Mucosa of stomach (tissue), 1 donor: ENCODE results near the gene ZNF473.

Experiments used
- H3K27me3 ChIP-seq: one replicate; pipeline ENCODE4 v1.7.0; 2013; ENCODE audit warnings: mild to moderate bottlenecking, low read length; ENCODE audit not compliant: control insufficient read depth, insufficient read depth
- H3K36me3 ChIP-seq: one replicate; pipeline ENCODE4 v1.7.0; 2013; ENCODE audit warnings: low read length; ENCODE audit not compliant: control insufficient read depth, insufficient read depth
- H3K4me1 ChIP-seq: one replicate; pipeline ENCODE4 v1.7.0; 2013; ENCODE audit warnings: mild to moderate bottlenecking, low read length; ENCODE audit not compliant: control insufficient read depth, insufficient read depth
- H3K4me3 ChIP-seq: one replicate; pipeline ENCODE4 v1.7.0; 2013; ENCODE audit warnings: low read length
- H3K9ac ChIP-seq: one replicate; pipeline ENCODE4 v1.7.0; 2013; ENCODE audit warnings: mild to moderate bottlenecking, low read length, moderate library complexity
- H3K9me3 ChIP-seq: one replicate; pipeline ENCODE4 v1.7.0; 2013; ENCODE audit warnings: mild to moderate bottlenecking, low read length, moderate library complexity; ENCODE audit not compliant: control insufficient read depth
- donor health status: Pancreatic carcinoma.

ZNF473 gene

DNA sequence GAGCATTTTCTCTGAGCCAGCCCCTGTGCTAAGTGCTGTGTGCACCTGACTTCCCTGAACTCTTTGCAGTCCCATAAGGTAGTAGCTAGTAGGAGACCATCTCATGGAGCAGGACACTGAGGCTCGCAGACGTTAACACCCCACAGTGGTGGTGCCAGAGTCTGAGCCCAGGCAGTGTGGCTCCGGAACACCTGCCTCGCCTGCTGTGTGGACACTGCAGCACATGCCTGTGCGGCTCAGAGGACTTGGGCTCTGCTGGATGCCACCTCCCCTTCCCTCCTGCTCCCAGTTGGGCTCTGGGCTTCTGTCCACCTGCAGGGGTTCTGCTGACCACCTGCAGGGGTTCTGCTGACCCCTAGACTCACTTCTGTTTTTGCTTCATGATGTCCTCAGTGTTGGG is 37.8 kb upstream of the ZNF473 start:
- H3K4me3 ChIP-seq, result no peak overlapping the region
- H3K4me1 ChIP-seq, result no peaks in the 10 kb centered on the region
- H3K9ac ChIP-seq, result no peak overlapping the region
- H3K27me3 ChIP-seq, result no peaks in the 10 kb centered on the region
- H3K36me3 ChIP-seq, result peaks cover 10% of the 10 kb centered on the region
- H3K9me3 ChIP-seq, result no peaks in the 10 kb centered on the region

DNA sequence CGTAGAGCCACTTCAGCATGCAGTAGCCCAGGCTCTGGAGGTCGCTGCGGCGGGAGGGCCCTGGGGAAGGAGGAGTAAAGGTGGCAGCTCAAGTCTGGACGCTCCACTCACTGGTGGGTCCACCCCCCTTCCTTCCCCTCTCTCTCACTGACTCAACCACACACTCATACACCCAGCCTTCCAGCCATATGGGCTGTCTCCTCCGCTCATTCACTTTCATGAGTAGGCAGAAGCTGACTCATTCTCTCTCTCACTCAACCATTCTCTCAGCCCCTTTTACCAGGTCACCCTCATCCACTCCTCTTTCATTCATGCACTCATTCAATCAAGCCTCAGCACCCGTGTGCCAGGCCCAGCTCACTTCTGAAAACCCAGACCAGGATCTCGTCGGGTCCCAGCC is 37.4 kb upstream of the ZNF473 start:
- Histone ChIP-seq H3K27me3 (no peaks in the 10 kb centered on the region), H3K9ac (no peak overlapping the region), H3K36me3 (peaks cover 10% of the 10 kb centered on the region), H3K4me1 (no peaks in the 10 kb centered on the region), H3K9me3 (no peaks in the 10 kb centered on the region), H3K4me3 (no peak overlapping the region)

DNA sequence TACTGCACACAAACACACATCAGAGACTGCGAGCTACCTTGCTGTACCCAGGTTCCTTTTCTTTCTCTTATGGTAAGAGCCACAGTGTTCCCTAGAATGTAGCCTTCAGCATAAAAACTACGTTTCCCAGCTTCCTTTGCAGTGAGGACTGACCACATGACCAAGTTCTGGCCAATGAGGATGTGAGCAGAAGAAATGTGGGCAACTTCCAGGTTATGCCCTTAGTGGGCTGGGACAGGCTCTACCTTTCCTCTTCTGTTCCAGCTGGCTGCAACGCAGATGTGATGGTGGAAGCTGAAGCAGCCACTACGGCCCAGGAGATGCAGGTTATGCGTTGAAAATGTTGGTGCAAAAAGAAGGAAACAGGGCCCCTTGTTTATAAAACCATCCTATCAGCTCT is 28.1 kb upstream of the ZNF473 start:
- Histone ChIP-seq H3K27me3 (no peaks in the 10 kb centered on the region), H3K9me3 (no peaks in the 10 kb centered on the region), H3K4me3 (no peak overlapping the region), H3K4me1 (no peaks in the 10 kb centered on the region), H3K9ac (no peak overlapping the region), H3K36me3 (peaks cover 10% of the 10 kb centered on the region)

- H3K9ac ChIP-seq, result no peak overlapping the region
- peaks cover 10% of the 10 kb centered on the region for H3K36me3 ChIP-seq
Measured at GRCh38 chr19:49999371-50000010, 26.3 kb upstream of the ZNF473 start.

GRCh38 chr19:50000038-50000840 is 25.6 kb upstream of the ZNF473 start:
- Histone ChIP-seq H3K9me3 (no peaks in the 10 kb centered on the region), H3K27me3 (no peaks in the 10 kb centered on the region), H3K4me1 (peaks cover 8% of the 10 kb centered on the region), H3K36me3 (peaks cover 5% of the 10 kb centered on the region), H3K4me3 (no peak overlapping the region), H3K9ac (no peak overlapping the region)

More at GRCh38 chr19:49999371-50000010, 26.3 kb upstream of the ZNF473 start:
- peaks cover 6% of the 10 kb centered on the region for H3K4me1 ChIP-seq
- H3K4me3 ChIP-seq, result no peak overlapping the region
- no peaks in the 10 kb centered on the region for H3K27me3 ChIP-seq
- H3K9me3 ChIP-seq, result no peaks in the 10 kb centered on the region

GRCh38 chr19:50000841-50001557 is 24.8 kb upstream of the ZNF473 start:
- H3K9me3 ChIP-seq, result no peaks in the 10 kb centered on the region
- H3K4me3 ChIP-seq, result no peak overlapping the region
- no peak overlapping the region for H3K9ac ChIP-seq
- H3K27me3 ChIP-seq, result no peaks in the 10 kb centered on the region
- peaks cover 4% of the 10 kb centered on the region for H3K36me3 ChIP-seq
- peaks cover 8% of the 10 kb centered on the region for H3K4me1 ChIP-seq

DNA sequence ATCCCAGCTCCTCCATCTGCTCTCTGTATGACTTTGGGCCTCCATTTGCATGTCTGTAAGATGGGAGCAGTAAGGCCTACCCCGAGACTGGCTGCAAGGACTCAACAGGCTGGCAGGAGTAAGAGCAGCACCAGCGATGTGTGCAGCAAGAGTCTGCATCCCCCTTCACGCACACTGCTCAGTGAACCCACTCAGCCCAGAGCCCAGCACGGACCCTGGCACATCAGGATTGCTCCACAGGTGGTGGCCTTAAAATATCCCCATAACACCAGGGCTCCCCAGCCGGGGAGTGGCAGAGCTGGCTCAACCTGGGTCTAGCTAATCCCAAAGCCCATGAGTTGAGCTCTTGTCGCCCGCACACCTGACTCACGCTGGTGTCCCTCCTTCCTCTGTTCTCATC is 24.0 kb upstream of the ZNF473 start:
- Histone ChIP-seq H3K4me1 (peaks cover 8% of the 10 kb centered on the region), H3K36me3 (peaks cover 5% of the 10 kb centered on the region), H3K9me3 (no peaks in the 10 kb centered on the region), H3K27me3 (no peaks in the 10 kb centered on the region), H3K4me3 (no peak overlapping the region), H3K9ac (no peak overlapping the region)

DNA sequence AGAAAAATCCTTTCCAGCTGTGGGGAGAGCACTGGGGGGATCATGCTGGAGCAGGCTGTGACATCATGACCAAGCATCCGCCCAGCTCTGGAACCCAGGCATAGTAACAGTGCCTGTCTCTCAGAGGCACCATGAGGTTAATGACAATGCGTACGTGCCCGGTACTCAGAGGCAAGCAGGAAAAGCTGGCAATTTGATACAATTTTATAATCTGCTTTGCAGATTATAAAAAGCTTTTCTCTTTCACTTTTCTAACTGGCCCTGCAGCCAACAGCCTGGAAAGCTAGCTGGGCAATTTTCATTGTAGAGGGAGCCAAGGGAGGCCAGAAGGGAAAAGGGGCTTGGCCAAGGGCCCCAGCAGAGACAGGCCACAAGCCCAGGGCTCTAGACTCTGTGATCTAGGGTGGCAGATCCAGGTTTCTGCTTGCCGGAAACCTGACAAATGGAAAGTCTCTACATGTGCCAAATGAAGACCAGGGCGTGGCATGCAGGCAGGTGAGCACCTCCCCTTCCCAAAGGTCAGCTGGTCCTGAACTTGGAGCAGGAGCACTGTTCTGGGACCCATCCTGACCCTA is 23.3 kb upstream of the ZNF473 start:
- Histone ChIP-seq H3K27me3 (no peaks in the 10 kb centered on the region), H3K4me1 (peaks cover 8% of the 10 kb centered on the region), H3K36me3 (peaks cover 10% of the 10 kb centered on the region), H3K9ac (no peak overlapping the region), H3K9me3 (no peaks in the 10 kb centered on the region), H3K4me3 (no peak overlapping the region)

GRCh38 chr19:50003254-50003788 is 22.5 kb upstream of the ZNF473 start:
- Histone ChIP-seq H3K9ac (no peak overlapping the region), H3K4me3 (no peak overlapping the region), H3K4me1 (peaks cover 8% of the 10 kb centered on the region), H3K36me3 (peaks cover 11% of the 10 kb centered on the region), H3K9me3 (no peaks in the 10 kb centered on the region), H3K27me3 (no peaks in the 10 kb centered on the region)

- Histone ChIP-seq H3K9me3 (no peaks in the 10 kb centered on the region), H3K27me3 (no peaks in the 10 kb centered on the region), H3K9ac (no peak overlapping the region), H3K36me3 (peaks cover 16% of the 10 kb centered on the region), H3K4me3 (no peak overlapping the region), H3K4me1 (peaks cover 8% of the 10 kb centered on the region)
Measured at GRCh38 chr19:50003810-50004419, 21.9 kb upstream of the ZNF473 start.

GRCh38 chr19:50005428-50005827 is 20.4 kb upstream of the ZNF473 start:
- Histone ChIP-seq H3K4me3 (no peak overlapping the region), H3K9me3 (no peaks in the 10 kb centered on the region), H3K4me1 (peaks cover 8% of the 10 kb centered on the region), H3K27me3 (no peaks in the 10 kb centered on the region), H3K9ac (no peak overlapping the region), H3K36me3 (peaks cover 12% of the 10 kb centered on the region)
